Measurements from ENCODE around the gene POTEH.
"Not testable (repeated sequence)": the region's sequence is repeated elsewhere in the genome, so short reads cannot be mapped to it uniquely, and the experiment has no call there.

The POTEH gene

GRCh38 chr22:15689749-15690125 lies at the start of gene POTEH:
Gene POTEH, plus strand, starts transcription at chr22:15690026. Its CDS starts 52 bp downstream, at chr22:15690078.
- not testable (repeated sequence) for DNase-seq (ENCODE audit: low read depth)

GRCh38 chr22:15642288-15642861 lies 47.5 kb upstream of the POTEH start:
- not testable (repeated sequence) for DNase-seq (ENCODE audit: low read depth)

GRCh38 chr22:15651954-15652353 lies 37.9 kb upstream of the POTEH start:
- DNase-seq (ENCODE audit: low read depth) = not testable (repeated sequence)

- DNase-seq (ENCODE audit: low read depth) = not testable (repeated sequence)
Observed at GRCh38 chr22:15652738-15653137, 37.1 kb upstream of the POTEH start.

- DNase-seq (ENCODE audit: low read depth) = not testable (repeated sequence)
Observed at GRCh38 chr22:15653241-15653640, 36.6 kb upstream of the POTEH start.

- not testable (repeated sequence) for DNase-seq (ENCODE audit: low read depth)
Observed at GRCh38 chr22:15661102-15661501, 28.7 kb upstream of the POTEH start.

GRCh38 chr22:15664682-15665081 lies 25.1 kb upstream of the POTEH start:
- DNase-seq (ENCODE audit: low read depth) = not testable (repeated sequence)

- DNase-seq (ENCODE audit: low read depth) = not testable (repeated sequence)
Observed at GRCh38 chr22:15665478-15665877, 24.3 kb upstream of the POTEH start.

- not testable (repeated sequence) for DNase-seq (ENCODE audit: low read depth)
Observed at GRCh38 chr22:15669430-15669829, 20.4 kb upstream of the POTEH start.

- not testable (repeated sequence) for DNase-seq (ENCODE audit: low read depth)
Observed at GRCh38 chr22:15679702-15680101, 10.1 kb upstream of the POTEH start.

GRCh38 chr22:15684115-15684514 lies 5.7 kb upstream of the POTEH start:
- DNase-seq (ENCODE audit: low read depth) = not testable (repeated sequence)

GRCh38 chr22:15684695-15685094 lies 5.1 kb upstream of the POTEH start:
- DNase-seq (ENCODE audit: low read depth) = not testable (repeated sequence)

- DNase-seq (ENCODE audit: low read depth) = not testable (repeated sequence)
Observed at GRCh38 chr22:15685641-15686040, 4.2 kb upstream of the POTEH start.

GRCh38 chr22:15687086-15687485 lies 2.7 kb upstream of the POTEH start:
- not testable (repeated sequence) for DNase-seq (ENCODE audit: low read depth)

GRCh38 chr22:15687676-15688075 lies 2.1 kb upstream of the POTEH start:
- not testable (repeated sequence) for DNase-seq (ENCODE audit: low read depth)

GRCh38 chr22:15688090-15688489 lies 1.7 kb upstream of the POTEH start:
- DNase-seq (ENCODE audit: low read depth) = not testable (repeated sequence)

- DNase-seq (ENCODE audit: low read depth) = not testable (repeated sequence)
Observed at GRCh38 chr22:15689012-15689748, 646 bp upstream of the POTEH start.

GRCh38 chr22:15713600-15713999 lies 23.8 kb downstream of the POTEH start:
- DNase-seq (ENCODE audit: low read depth) = not testable (repeated sequence)

GRCh38 chr22:15714125-15714524 lies 24.3 kb downstream of the POTEH start:
- DNase-seq (ENCODE audit: low read depth) = not testable (repeated sequence)

- not testable (repeated sequence) for DNase-seq (ENCODE audit: low read depth)
Observed at GRCh38 chr22:15721884-15722283, 32.1 kb downstream of the POTEH start.

- DNase-seq (ENCODE audit: low read depth) = not testable (repeated sequence)
Observed at GRCh38 chr22:15729209-15729917, 39.5 kb downstream of the POTEH start.

- not testable (repeated sequence) for DNase-seq (ENCODE audit: low read depth)
Observed at GRCh38 chr22:15731023-15731422, 41.2 kb downstream of the POTEH start.

- DNase-seq (ENCODE audit: low read depth) = not testable (repeated sequence)
Observed at GRCh38 chr22:15734411-15734810, 44.6 kb downstream of the POTEH start.

Data from amniotic epithelial cell (primary cell).